Stomach (tissue), 4 donors: ENCODE measurements around the gene SYDE1.

Source experiments
- EP300 ChIP-seq: sonication (generic); formaldehyde crosslinking; IDR thresholded peaks from one replicate; pipeline ENCODE4 v1.6.1; 2017; ENCODE audit warnings: antibody characterized with exemption
- POLR2A ChIP-seq, 4 donors: fragments of 450-650 bp; IDR thresholded peaks; one replicate each; pipeline ENCODE4 v1.6.1; 2016; ENCODE audit warnings: antibody characterized with exemption in 4 of 4, control low read depth in 2 of 4, mild to moderate bottlenecking in 1 of 4, moderate library complexity in 1 of 4
- POLR2AphosphoS5 ChIP-seq, 3 donors: sonication (generic); formaldehyde crosslinking; IDR thresholded peaks; one replicate each; pipeline ENCODE4 v1.6.1; 2016; ENCODE audit warnings: antibody characterized with exemption in 3 of 3
- TF ChIP-seq, protein P1 (sequence below), 7 experiments: fragments of 450-650 bp in 4 of 7; fragments of 200-600 bp in 3 of 7; sonication (generic) in 3 of 7; IDR thresholded peaks; one replicate each; pipeline ENCODE4 v1.5.1; 2016 to 2019; ENCODE audit warnings: antibody characterized with exemption in 7 of 7, control low read depth in 2 of 7, mild to moderate bottlenecking in 1 of 7

GRCh38 chr19:15137777-15138176, 30.6 kb downstream of the SYDE1 start:
- TF ChIP-seq POLR2AphosphoS5 (IDR thresholded peaks at IDR 0.05) (no peak), EP300 (no peak), POLR2A (IDR thresholded peaks at IDR 0.05) (no peak)
- TF ChIP-seq, protein P1, sequence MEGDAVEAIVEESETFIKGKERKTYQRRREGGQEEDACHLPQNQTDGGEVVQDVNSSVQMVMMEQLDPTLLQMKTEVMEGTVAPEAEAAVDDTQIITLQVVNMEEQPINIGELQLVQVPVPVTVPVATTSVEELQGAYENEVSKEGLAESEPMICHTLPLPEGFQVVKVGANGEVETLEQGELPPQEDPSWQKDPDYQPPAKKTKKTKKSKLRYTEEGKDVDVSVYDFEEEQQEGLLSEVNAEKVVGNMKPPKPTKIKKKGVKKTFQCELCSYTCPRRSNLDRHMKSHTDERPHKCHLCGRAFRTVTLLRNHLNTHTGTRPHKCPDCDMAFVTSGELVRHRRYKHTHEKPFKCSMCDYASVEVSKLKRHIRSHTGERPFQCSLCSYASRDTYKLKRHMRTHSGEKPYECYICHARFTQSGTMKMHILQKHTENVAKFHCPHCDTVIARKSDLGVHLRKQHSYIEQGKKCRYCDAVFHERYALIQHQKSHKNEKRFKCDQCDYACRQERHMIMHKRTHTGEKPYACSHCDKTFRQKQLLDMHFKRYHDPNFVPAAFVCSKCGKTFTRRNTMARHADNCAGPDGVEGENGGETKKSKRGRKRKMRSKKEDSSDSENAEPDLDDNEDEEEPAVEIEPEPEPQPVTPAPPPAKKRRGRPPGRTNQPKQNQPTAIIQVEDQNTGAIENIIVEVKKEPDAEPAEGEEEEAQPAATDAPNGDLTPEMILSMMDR (IDR thresholded peaks at IDR 0.05), result no peak
